ENCODE results near the gene FBXO3. TPM values are rescaled to one million over a fixed set of nuclear protein-coding genes. Genes with fewer than 3 reads are reported as not detected.
A peak's percentile ranks its signal among the peaks of the same experiment; 100 is the strongest.

FBXO3 gene
- total RNA-seq, 1 donor from 2014 or later: 61.0 TPM

DNA sequence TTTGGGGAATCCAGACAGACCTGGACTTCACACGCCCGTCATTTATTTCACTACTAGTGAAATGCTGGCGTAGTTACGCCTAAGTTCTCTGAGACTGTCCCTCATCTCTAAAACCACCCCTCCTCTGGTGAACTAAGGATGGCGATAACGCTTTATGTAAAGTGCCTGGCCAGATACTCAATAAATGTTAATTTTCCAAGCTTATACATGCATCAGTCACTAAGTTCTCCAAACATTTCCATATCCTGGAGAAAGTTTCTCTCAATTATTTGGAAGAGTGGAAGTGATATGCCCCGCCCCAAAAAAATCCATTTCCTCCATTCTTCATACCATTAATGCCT lies 1.1 kb upstream of the FBXO3 start:
- no peak overlapping the region for H3K9ac ChIP-seq
- peaks cover 20% of the 10 kb centered on the region for H4K20me1 ChIP-seq (ENCODE audit: low read depth)
- peak overlapping the region; percentile 97 for H3K4me2 ChIP-seq
- peaks cover 20% of the 10 kb centered on the region for H3K79me2 ChIP-seq (ENCODE audit: low read depth)
- H3K27ac ChIP-seq: no peak overlapping the region
- H3F3A ChIP-seq (ENCODE audit: low read depth): peaks cover 18% of the 10 kb centered on the region
- no peak overlapping the region for H3K27ac Mint-ChIP-seq
- peaks cover 3% of the 10 kb centered on the region for H3K27me3 Mint-ChIP-seq (ENCODE audit: insufficient read depth, low read depth)
- no peaks in the 10 kb centered on the region for H3K36me3 ChIP-seq
- H3K4me1 ChIP-seq: peaks cover 36% of the 10 kb centered on the region
- no peak for DNase-seq (ENCODE audit: low spot score)
- TF ChIP-seq EZH2 (IDR thresholded peaks at IDR 0.05) (no peak), EZH2phosphoT487 (IDR thresholded peaks at IDR 0.05) (no peak)
- TF ChIP-seq, protein P1, sequence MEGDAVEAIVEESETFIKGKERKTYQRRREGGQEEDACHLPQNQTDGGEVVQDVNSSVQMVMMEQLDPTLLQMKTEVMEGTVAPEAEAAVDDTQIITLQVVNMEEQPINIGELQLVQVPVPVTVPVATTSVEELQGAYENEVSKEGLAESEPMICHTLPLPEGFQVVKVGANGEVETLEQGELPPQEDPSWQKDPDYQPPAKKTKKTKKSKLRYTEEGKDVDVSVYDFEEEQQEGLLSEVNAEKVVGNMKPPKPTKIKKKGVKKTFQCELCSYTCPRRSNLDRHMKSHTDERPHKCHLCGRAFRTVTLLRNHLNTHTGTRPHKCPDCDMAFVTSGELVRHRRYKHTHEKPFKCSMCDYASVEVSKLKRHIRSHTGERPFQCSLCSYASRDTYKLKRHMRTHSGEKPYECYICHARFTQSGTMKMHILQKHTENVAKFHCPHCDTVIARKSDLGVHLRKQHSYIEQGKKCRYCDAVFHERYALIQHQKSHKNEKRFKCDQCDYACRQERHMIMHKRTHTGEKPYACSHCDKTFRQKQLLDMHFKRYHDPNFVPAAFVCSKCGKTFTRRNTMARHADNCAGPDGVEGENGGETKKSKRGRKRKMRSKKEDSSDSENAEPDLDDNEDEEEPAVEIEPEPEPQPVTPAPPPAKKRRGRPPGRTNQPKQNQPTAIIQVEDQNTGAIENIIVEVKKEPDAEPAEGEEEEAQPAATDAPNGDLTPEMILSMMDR (IDR thresholded peaks at IDR 0.05): no peak
- H3K9me3 Mint-ChIP-seq: no peaks in the 10 kb centered on the region
- peak overlapping the region; percentile 84 for H3K4me3 ChIP-seq
- no peaks in the 10 kb centered on the region for H3K9me3 ChIP-seq (ENCODE audit: low read depth)
- no peak overlapping the region for H2AFZ ChIP-seq (replicated peaks)
- peaks cover 35% of the 10 kb centered on the region for H3K4me1 Mint-ChIP-seq
- H3K27me3 ChIP-seq: peaks cover 33% of the 10 kb centered on the region
- H3K36me3 Mint-ChIP-seq: no peaks in the 10 kb centered on the region
- peak overlapping the region; percentile 97 for H3K4me3 Mint-ChIP-seq

DNA sequence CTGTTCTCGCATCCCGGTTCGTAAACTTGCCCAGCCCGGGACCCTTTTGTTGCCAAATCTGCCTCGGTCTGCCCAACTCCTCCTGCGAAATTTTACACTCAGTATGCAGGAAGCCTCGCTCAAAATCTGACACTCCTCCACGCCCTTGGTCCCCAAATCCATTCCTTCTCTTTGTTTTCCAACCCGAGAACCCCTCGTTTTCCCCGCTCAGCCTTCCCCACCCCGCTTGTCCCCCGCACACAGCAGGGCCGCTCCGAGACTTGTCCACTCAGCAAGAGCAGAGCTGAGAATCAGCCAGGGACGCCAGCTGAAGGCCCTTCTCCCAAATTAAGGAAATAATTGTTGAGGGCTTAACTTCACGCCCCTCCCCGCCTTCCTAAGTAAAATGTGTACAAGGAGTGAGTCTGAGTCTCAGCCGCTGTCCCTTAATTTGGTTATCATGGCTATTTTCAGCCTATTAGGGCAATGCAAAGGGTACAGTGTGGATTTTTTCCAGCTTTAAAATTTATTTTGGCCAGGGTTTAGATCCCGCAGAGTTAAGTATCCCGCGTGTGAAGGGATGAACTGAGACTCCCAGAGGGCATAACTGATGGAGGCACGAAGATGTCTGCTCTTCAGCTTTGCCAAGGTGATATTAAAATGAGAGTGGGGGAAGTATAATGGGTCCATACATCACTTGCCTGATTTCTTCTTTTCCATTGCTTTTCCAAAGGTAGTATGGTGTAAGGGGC lies 581 bp upstream of the FBXO3 start:
- Mint-ChIP-seq H3K27ac (peak overlapping the region; percentile 74), H3K27me3 (ENCODE audit: insufficient read depth, low read depth) (peaks cover 3% of the 10 kb centered on the region), H3K36me3 (no peaks in the 10 kb centered on the region), H3K4me1 (peaks cover 30% of the 10 kb centered on the region), H3K4me3 (peak overlapping the region; percentile 97), H3K9me3 (no peaks in the 10 kb centered on the region)
- Histone ChIP-seq H3K4me3 (peak overlapping the region; percentile 84), H3K4me1 (peaks cover 31% of the 10 kb centered on the region), H4K20me1 (ENCODE audit: low read depth) (peaks cover 24% of the 10 kb centered on the region), H3K27ac (no peak overlapping the region), H3K9ac (no peak overlapping the region), H3K4me2 (peak overlapping the region; percentile 97), H3K9me3 (ENCODE audit: low read depth) (no peaks in the 10 kb centered on the region), H3K79me2 (ENCODE audit: low read depth) (peaks cover 20% of the 10 kb centered on the region), H3F3A (ENCODE audit: low read depth) (peaks cover 18% of the 10 kb centered on the region), H3K36me3 (no peaks in the 10 kb centered on the region), H2AFZ (replicated peaks) (peak overlapping the region; percentile 92), H3K27me3 (peaks cover 33% of the 10 kb centered on the region)
- TF ChIP-seq, protein P1 (IDR thresholded peaks at IDR 0.05): no peak
- TF ChIP-seq EZH2 (IDR thresholded peaks at IDR 0.05): no peak
- no peak for TF ChIP-seq EZH2phosphoT487 (IDR thresholded peaks at IDR 0.05)
- DNase-seq (ENCODE audit: low spot score): peak; percentile 58

DNA sequence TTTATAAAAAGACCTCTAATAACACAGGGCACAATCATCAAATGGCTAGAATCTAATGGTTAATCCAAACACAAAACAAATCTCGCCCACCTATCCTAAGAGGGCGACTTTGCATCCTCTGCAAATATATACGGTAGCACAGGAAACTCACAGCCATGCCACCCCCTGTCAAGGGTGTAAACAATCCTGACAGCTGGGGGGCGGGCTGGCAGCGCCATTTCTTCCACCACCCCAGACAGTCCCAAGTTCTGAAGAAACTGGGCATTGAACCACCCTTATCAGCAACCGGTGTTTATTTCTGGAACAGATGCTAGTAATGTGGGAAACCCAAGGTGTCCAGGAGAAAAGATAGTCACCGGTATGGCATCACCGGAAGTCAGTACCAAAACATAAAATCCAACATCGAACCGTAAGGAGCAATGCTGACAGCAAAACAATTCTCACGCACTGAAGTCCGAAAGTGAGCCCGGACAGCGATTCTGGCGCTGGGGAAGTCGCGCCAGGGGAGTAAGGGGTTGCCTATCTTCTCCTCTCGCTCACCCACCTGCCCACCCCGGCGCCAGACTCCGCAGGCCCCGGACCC lies 825 bp downstream of the FBXO3 start:
- Mint-ChIP-seq H3K36me3 (peaks cover 2% of the 10 kb centered on the region), H3K27ac (no peak overlapping the region), H3K4me1 (peaks cover 18% of the 10 kb centered on the region), H3K4me3 (peak overlapping the region; percentile 97), H3K9me3 (no peaks in the 10 kb centered on the region), H3K27me3 (ENCODE audit: insufficient read depth, low read depth) (peaks cover 3% of the 10 kb centered on the region)
- TF ChIP-seq, protein P1 (IDR thresholded peaks at IDR 0.05): no peak
- TF ChIP-seq EZH2 (IDR thresholded peaks at IDR 0.05) (no peak), EZH2phosphoT487 (IDR thresholded peaks at IDR 0.05) (no peak)
- Histone ChIP-seq H3K9me3 (ENCODE audit: low read depth) (no peaks in the 10 kb centered on the region), H2AFZ (replicated peaks) (peak overlapping the region; percentile 94), H3F3A (ENCODE audit: low read depth) (peaks cover 11% of the 10 kb centered on the region), H4K20me1 (ENCODE audit: low read depth) (peaks cover 24% of the 10 kb centered on the region), H3K4me3 (peak overlapping the region; percentile 84), H3K79me2 (ENCODE audit: low read depth) (peaks cover 20% of the 10 kb centered on the region), H3K4me1 (peaks cover 17% of the 10 kb centered on the region), H3K9ac (no peak overlapping the region), H3K27me3 (peaks cover 33% of the 10 kb centered on the region), H3K27ac (no peak overlapping the region), H3K4me2 (peak overlapping the region; percentile 75), H3K36me3 (peaks cover 2% of the 10 kb centered on the region)
- DNase-seq (ENCODE audit: low spot score): peak; percentile 11
